Measurements from ENCODE around the gene EFHD1.
"Not testable (repeated sequence)": the region's sequence is repeated elsewhere in the genome, so short reads cannot be mapped to it uniquely, and the experiment has no call there.

The EFHD1 gene

DNA sequence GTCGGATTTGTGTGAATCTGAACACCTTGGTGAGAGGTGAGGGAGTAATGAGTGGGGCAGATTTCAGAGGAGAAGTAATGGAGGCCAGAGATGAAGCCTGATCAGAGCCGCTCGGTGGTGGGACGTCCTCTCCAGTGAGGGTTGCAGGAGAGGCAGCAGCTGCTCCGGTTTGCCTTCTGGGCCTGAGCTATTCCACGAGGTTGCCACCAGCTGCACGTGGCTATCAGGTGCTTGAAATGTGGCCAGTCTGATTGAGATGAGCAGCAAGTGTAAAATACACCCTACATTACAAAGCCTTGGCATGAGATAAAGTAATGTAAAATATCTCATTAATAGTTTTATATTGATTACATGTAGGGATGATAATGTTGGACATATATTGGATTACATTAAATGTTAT, 10.8 kb upstream of the EFHD1 start:
- no peak for DNase-seq

DNA sequence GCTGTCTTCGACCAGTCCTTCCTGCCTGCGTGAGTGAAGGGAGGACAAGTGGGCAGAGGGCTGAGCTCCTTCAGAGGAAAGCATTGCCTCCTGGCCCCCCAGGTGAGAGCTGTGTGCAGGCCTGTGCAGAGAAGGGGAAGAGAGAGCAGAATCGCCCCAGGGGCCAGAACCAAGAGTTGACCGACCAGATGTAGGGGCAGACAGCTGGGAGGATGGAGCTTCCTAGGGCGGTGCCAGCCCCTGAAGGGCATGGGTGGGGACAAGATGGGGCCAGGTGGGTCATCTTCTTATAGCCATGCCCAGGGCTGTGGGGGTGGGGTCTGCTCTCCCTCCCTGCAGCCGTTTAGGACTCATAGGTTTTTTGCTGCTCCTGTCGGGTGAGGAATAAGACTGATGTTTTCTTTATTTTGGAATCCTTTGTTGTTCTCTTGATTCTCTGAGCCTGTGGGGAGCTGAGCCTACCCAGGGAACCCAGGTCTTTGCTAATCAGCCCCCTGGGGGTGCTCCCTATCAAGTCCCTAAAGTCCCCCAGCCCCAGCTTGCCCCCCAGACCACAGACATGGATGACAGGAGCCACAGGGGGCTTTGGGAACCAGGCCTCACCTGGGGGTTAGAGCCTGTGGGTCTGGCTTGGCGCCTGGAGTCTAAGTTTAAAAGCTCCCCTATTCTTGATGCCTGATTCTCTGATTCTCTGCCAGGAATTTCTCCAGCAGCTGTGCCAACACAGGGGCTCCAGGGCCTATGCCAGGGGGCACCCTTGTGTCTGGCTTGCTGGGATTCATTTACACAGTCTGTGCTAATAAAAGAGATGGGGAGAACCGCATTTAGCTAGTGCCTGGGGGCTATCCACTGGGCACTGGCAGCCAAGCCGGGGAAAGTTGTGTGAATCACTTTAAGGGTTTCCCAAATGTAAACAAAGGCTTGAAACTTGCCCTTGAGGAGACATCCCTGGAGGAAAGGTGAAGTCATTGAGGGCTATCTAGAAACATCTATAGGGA, 9.3 kb upstream of the EFHD1 start:
- no peak for DNase-seq

- DNase-seq: no peak
Observed at GRCh38 chr2:232626584-232626983, 6.8 kb upstream of the EFHD1 start.

DNA sequence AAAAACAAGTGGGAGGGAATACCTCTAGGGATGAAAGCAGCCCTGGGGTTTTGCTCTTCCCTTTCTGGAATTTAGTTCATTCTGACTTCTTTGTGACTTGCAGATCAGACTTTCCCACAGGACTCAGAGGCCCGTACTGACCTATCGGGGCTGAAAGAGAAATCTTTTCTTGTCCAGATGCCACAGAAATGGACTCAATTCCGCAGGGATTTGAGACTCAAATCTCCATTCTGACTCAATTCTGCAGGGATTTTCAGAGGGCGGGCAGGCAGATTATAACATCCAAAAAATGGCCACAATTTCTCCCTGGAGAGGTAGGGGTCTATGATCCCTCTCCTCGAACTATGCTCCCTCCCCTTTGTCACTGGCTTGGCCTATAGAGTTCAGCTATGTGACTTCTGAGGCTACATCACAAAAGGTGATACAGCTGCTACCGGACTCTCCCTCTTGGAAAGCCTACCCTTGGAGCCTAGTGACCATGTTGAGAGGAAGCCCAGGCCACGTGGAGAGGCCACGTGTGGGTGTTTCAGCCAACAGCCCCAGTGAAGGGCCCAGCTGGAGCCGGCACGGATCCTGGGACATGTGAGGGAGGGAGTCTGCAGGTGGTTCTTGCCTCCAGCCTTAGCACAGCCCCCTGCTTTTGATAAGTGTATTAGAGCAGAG, 4.8 kb upstream of the EFHD1 start:
- DNase-seq: no peak

GRCh38 chr2:232629129-232629475, 4.3 kb upstream of the EFHD1 start:
- no peak for DNase-seq

GRCh38 chr2:232632229-232632903, 1.0 kb upstream of the EFHD1 start:
- no peak for DNase-seq

- DNase-seq: no peak
Observed at GRCh38 chr2:232632904-232633412, 446 bp upstream of the EFHD1 start.

GRCh38 chr2:232634206-232635150, 1.1 kb downstream of the EFHD1 start:
- DNase-seq: no peak

DNA sequence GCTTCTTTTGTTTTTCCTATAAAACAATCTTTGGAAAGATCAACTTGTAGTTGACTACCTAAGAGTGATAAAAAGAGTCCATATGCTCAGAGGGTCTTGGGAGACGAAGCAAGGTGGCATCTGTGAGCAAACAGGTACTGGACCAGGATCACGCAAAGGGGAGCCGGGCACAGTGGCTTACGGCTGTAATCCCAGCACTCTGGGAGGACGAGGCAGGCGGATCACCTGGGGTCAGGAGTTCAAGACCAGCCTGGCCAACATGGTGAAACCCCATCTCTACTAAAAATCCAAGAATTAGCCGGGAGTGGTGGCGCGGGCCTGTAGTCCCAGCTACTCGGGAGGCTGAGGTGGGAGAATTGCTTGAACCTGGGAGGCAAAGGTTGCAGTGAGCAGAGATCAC, 2.0 kb downstream of the EFHD1 start:
- DNase-seq: not testable (repeated sequence)

DNA sequence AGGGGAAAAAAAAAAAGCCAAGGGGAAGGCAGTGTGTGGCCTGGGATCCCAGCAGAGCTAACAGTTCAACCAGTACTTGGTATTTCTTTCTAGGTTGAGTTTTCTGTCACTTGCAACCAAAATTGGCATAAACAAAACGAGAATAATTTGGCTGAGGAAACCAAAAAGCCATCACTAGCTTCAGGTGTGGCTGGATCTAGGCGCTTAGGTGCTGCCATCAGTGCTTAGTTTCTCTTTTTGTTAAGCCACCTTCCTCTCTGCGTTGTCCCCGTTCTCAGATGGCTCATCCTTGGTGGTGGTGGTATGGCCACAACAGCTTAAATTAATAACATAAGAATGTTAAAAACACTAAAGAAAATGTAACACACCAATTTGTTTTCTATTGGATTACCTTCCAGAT, 2.4 kb downstream of the EFHD1 start:
- DNase-seq: no peak

GRCh38 chr2:232636788-232637420, 3.5 kb downstream of the EFHD1 start:
- DNase-seq: no peak

DNA sequence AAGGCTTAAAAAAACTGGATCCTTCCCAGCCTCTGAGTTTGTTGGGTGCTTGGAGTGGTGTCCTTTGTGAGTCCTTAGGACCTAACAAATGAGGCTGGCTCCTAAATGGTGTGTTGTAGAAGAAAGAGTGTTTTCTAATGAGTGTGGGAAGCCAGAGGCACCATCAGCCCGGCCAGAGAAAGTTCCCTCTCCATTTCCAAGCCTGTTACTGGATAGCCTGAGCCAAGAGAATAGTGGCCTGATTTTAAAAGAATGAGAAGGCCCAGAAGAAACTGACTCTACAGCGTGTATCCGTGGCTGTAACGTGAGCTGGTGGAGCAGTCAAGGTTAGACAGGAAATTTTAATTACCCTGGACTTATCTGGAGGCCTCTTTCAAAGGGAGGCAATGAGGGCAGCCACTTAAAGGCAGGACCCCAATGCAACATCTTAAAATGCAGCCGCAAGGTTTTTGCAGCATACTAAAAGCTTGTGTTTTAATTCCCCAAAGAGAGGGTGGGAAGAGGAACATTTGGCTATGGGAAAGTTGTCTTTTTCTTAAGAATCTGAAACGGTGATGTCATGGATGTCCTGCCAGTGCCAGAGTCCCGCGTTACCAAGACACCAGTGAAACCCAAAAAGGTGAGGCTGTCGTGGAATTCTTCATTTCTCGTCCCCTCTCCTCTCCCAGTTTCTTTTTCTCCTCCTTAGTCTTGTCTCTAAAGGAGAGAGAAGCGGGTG, 4.6 kb downstream of the EFHD1 start:
- no peak for DNase-seq

GRCh38 chr2:232641153-232641848, 7.9 kb downstream of the EFHD1 start:
- no peak for DNase-seq

- DNase-seq: no peak
Observed at GRCh38 chr2:232643147-232643425, 9.7 kb downstream of the EFHD1 start.

DNA sequence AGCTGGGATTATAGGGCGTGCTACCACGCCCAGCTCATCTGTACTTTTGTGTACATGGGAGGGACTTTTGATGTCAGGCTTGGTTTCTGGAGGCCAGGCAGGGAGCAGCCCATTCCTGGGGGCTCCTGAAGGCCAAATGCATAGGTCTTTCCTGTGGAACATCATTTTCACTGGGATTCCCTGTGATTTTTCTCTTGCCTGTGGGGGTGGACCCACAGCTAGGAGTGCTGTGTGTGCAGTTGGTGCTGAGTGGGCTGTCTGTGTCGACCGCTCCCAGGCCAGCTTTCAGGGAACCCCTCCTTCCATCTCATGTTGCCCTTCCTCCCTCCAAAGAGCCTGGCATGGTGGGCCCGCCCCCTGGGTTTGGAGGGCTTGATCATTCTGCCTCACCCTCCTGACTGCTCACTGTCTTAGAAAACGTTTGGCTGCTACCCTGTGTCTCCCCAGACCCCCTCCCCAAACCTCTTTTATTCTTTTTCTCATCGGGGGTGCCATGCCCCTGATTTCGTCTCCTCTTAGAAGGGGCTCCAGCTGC, 10.5 kb downstream of the EFHD1 start:
- no peak for DNase-seq

- no peak for DNase-seq
Observed at GRCh38 chr2:232645061-232645460, 11.7 kb downstream of the EFHD1 start.

DNA sequence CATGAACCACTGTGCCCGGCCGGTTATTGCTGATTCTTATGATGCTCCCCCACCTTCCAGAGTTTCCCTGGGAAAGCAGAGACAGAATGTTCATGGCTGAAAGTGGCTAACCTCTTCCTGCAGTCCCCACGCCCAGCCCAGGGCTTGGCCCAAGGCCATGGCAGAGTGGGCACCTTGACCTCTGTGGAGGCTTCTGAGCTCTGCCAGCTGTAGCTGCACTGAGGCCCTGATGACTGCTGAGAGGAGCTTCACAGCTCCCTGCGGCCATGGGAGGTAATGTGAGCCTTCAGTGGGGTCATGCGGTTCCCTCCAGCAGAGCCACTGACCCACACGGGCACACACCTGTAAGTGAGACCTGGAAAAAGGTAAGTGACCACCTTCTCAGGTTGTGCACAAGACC, 13.3 kb downstream of the EFHD1 start:
- no peak for DNase-seq

- no peak for DNase-seq
Observed at GRCh38 chr2:232647261-232647660, 13.9 kb downstream of the EFHD1 start.

DNA sequence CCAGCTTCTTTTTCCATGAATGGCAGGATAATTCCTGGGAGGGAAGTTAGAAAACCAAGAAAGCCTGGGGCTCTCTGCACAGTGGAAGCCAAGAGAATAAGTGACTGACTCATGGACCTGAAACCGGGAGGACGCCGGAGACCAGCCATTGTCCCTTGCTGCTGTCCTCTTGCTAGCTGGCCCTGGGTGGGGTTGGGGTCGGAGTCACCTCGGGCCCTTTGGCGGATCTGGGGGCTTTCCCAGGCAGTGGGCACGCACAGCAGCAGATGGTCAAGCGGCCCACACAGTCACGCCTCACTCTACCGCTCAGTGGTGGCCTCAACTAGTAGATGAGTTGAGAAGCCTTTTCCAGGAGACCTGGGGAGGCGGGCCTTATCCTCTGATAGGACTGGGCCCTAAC, 15.6 kb downstream of the EFHD1 start:
- DNase-seq: no peak

- DNase-seq: no peak
Observed at GRCh38 chr2:232652505-232652851, 19.1 kb downstream of the EFHD1 start.

DNA sequence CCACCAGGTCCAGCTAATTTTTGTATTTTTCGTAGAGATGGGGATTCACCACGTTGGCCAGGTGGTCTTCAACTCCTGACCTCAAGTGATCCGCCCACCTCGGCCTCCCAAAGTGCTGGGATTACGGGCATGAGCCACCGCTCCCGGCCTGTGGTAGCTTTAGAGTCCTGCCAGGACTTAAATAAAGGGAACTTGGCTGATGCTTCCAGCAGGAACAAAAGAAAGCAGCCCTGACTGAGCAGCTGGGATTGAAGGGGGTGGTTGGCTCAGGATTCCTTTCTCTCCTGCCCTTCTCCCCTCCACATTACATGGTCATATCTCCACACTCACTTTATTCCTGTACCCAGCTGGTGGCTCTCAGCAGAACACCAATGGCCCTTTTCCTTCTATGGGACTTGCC, 20.0 kb downstream of the EFHD1 start:
- DNase-seq: no peak

Data from CD4-positive, alpha-beta T cell treated with Interleukin-4 for 4 hours (primary cell).